GM12875 (cell line): Measurements from ENCODE around the gene TFAP2D.

Experiments used
- H3K4me3 ChIP-seq: one replicate; pipeline ENCODE4 v1.5.1; 2011; ENCODE audit warnings: low read depth, low read length, control low read depth
- TF ChIP-seq, protein P1 (sequence below): IDR thresholded peaks from 2 replicates; pipeline ENCODE4 v1.5.1; 2011; ENCODE audit warnings: low read depth, mild to moderate bottlenecking, control low read depth, inconsistent platforms, low read length, moderate library complexity, borderline replicate concordance; ENCODE audit not compliant: insufficient read depth

TFAP2D gene

DNA sequence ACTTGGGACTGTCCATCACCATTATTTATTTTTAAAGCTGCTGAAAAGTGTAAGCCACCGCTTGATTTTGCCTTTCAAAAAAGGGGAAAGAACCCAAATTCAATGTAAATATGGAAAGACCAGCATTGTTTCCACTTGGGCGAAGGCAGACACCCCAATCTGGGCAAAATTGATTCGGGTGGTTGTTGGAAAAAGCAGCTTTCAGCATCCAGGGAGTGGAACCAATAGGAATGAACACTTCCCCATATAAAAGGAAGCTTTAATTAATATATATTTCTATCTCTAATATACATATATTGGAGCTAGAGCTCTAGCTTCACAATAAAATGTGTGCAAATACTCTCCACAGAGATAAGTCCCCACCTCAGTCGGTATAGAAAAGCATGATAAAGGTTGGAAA is at the start of gene TFAP2D:
Gene TFAP2D, plus strand, starts transcription at position 301 of the 400 bp plus-strand sequence. CDS start 530 bp downstream, outside the sequence.
- no peak within 1 kb of the TSS for H3K4me3 ChIP-seq
- TF ChIP-seq, protein P1, sequence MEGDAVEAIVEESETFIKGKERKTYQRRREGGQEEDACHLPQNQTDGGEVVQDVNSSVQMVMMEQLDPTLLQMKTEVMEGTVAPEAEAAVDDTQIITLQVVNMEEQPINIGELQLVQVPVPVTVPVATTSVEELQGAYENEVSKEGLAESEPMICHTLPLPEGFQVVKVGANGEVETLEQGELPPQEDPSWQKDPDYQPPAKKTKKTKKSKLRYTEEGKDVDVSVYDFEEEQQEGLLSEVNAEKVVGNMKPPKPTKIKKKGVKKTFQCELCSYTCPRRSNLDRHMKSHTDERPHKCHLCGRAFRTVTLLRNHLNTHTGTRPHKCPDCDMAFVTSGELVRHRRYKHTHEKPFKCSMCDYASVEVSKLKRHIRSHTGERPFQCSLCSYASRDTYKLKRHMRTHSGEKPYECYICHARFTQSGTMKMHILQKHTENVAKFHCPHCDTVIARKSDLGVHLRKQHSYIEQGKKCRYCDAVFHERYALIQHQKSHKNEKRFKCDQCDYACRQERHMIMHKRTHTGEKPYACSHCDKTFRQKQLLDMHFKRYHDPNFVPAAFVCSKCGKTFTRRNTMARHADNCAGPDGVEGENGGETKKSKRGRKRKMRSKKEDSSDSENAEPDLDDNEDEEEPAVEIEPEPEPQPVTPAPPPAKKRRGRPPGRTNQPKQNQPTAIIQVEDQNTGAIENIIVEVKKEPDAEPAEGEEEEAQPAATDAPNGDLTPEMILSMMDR = no peak

DNA sequence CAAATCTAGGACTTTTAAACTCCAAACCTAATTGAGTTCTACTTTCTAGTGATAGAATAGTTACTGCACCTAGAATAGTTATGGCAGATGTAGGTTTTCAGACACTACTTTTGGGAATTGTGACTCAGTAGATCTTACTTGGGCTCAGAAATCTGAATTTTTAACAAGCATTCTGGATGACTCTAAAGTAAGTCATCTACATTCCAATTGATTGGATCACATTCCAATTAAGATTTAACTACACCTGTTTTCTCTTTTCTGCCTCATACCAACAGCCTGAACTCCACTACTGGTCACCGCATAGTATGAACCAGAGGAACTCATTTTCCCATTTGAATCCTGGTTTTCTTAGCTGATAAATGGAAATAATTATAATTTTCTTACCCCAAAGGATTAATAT is 49.5 kb upstream of the TFAP2D start:
- TF ChIP-seq, protein P1 = no peak
- no peak overlapping the region for H3K4me3 ChIP-seq

DNA sequence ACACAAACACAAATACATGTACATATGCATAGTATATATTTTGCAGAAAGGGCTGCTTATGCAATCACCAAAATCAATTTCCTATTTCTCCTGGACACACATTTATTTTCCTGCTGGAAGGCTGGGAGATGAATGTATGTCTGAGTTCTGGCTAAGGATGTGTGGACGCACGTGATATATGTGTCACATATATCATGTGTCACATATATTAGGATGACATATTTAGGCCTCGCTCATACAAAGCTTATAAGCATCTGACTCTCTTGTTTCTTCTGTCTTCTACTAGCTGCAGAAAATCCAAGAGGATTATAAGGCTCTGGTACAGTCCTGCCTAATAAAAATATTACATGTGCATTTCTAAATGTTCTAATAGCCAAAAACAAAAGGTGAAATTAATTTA is 47.2 kb upstream of the TFAP2D start:
- no peak overlapping the region for H3K4me3 ChIP-seq
- TF ChIP-seq, protein P1 = no peak

DNA sequence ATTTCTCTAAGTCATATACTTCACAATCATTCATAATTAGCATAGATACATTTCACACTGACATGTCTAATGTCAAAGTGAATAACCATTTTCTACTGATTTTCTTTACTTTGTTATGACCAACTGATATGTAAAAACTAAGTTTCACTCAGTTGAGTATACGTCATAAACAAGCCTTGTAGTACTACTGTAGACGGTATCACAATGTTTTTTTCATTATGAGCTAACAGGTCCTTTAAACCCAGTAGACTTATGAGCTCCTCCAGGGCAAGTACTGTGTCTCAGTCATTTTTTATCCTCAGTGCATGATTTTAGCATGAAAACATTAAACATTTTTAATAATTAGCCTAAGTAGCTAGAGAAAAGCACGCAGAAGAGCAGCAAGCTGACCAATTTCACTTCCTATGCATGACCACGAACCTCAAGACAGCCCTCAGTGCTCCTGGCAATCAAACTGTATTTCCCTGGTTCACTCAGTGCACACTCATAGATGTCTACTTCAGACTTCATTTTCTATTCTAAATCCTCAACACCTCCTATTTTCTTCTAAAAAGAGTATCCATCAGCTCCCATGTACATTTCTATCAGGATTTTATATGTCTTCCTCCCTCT is 32.0 kb upstream of the TFAP2D start:
- TF ChIP-seq, protein P1 = no peak
- no peak overlapping the region for H3K4me3 ChIP-seq

DNA sequence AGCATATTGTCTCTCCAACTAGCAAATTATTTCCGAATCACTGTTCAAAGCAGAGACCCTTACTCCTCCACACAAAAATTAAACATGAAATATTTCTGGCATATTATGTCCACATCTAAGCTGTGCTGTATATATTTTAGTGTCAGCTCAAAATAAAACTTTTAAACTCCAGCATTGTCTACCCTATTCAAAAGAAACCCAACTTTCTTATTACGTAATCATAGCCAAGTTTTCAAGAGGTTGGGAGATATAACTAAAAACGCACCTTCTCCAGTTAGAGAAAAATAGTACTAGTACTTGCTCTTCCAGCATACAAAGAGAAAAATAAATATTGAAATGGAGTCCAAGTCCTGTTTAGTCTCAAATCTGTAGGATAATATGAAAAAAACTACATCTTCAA is 24.1 kb upstream of the TFAP2D start:
- TF ChIP-seq, protein P1 = no peak
- H3K4me3 ChIP-seq = no peak overlapping the region

DNA sequence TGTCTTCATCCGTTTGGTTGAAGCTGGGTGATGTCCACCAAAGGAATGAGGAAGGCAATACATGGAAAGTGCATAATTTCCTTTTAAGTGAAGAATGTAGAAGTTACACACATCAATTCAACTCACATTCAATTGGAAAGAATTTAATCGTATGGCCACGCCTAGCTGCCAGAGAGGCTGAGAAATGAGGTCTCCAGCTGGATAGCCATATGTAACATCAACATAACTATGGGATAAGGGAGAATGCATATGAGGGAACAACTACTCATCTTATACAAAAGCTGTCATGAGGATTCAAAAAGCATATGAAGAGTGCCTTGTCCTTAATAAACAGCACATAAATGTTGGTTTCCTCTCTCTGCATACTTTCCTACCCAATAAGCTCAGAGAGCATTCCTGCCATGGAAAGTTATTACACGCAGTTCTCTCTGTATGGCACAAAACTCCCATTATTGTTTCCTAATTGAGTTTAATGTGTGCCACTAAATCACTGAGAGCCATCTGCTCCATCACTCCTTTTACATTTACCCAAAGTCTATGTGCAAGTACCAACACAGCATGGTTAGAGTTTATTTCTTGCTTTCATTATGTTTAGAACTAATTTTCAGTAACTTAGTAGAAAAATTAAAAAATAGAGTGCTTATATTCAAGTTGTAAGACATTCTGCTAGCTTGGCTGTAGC is 21.4 kb upstream of the TFAP2D start:
- no peak overlapping the region for H3K4me3 ChIP-seq
- TF ChIP-seq, protein P1 = no peak

DNA sequence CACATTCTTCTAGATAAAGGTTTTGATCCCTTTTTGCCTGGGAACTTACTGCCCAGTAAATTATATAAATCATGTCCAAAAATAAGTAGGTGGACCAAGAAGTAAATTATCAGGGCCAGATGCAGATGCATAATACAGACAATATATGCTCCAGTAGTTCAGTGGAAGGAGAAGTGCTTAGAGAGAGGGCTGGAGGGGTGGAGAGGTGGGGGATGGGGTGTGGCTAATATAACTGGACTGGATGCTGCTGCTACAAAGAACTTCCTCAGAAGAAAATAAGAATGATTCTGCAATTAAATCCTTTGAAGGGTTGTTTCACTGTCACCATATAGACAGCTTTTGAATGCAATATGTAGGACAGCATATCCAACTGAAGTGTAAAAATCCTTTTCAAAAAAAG is 14.8 kb upstream of the TFAP2D start:
- TF ChIP-seq, protein P1 = no peak

More for the DNA sequence above, 14.8 kb upstream of the TFAP2D start:
- no peak overlapping the region for H3K4me3 ChIP-seq
